GM12878 (cell line): Measurements from ENCODE around the gene ZFTA.

ENCODE experiments used
- BCL11A ChIP-seq: IDR thresholded peaks from 2 replicates; pipeline ENCODE4 v1.6.1; 2011; ENCODE audit warnings: low read depth, low read length
- BRCA1 ChIP-seq: IDR thresholded peaks from 2 replicates; pipeline ENCODE4 v1.6.1; 2011; ENCODE audit warnings: low read depth, low read length, improper control_type of control experiment
- EZH2 ChIP-seq: IDR thresholded peaks from 2 replicates; pipeline ENCODE4 v1.6.1; 2012; ENCODE audit warnings: low read depth, mild to moderate bottlenecking, control low read depth, inconsistent platforms, low read length, borderline replicate concordance; ENCODE audit not compliant: control insufficient read depth
- POLR2A ChIP-seq: IDR thresholded peaks from 2 replicates; pipeline ENCODE4 v1.6.1; 2011; ENCODE audit warnings: low read depth, mild to moderate bottlenecking, low read length
- RBBP5 ChIP-seq: fragments of 200-600 bp; sonication (generic); conservative IDR thresholded peaks from 2 replicates; pipeline ENCODE4 v1.6.1; 2016
- SP1 ChIP-seq: IDR thresholded peaks from one replicate; pipeline ENCODE4 v1.6.1; 2011; ENCODE audit warnings: low read depth, low read length
- ZNF384 ChIP-seq: IDR thresholded peaks from 2 replicates; pipeline ENCODE4 v1.6.1; 2012; ENCODE audit warnings: low read depth, mild to moderate bottlenecking, low read length, improper control_type of control experiment, borderline replicate concordance
- TF ChIP-seq, protein P1 (sequence below), 3 experiments: IDR thresholded peaks in 2 of 3; conservative IDR thresholded peaks in 1 of 3; 2 replicates each; pipeline ENCODE4 v1.5.1; 2011; ENCODE audit warnings: low read depth in 3 of 3, low read length in 3 of 3, mild to moderate bottlenecking in 3 of 3, control low read depth in 2 of 3, moderate library complexity in 2 of 3, inconsistent platforms in 1 of 3, mixed read lengths in 1 of 3; ENCODE audit not compliant: control insufficient read depth in 2 of 3, insufficient read depth in 1 of 3; ENCODE audit errors: extremely low read depth in 1 of 3
- TF ChIP-seq, protein P2 (sequence below): IDR thresholded peaks from 2 replicates; pipeline ENCODE4 v1.6.1; 2011; ENCODE audit warnings: mild to moderate bottlenecking, low read depth, low read length, moderate library complexity; ENCODE audit not compliant: insufficient replicate concordance

DNA sequence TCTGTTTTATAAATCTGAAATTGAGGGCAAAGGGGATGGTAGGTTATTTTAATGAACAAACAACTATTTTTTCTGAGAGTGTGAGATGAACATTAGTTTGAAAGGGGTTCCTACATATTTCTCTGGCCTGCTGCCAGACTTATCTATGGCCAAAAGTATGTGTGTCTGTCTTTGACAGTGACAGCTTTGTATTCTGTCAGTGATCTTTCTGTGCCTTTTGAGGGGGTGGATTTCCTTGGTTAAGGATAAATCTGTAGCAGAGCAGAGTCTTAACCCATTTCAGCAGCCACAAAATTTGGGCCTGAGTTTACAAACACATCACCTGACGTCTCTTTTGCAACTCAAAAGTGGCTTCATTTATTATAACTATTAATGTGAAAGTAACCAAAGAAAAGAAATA lies 30.9 kb downstream of the ZFTA start:
- TF ChIP-seq, protein P1, sequence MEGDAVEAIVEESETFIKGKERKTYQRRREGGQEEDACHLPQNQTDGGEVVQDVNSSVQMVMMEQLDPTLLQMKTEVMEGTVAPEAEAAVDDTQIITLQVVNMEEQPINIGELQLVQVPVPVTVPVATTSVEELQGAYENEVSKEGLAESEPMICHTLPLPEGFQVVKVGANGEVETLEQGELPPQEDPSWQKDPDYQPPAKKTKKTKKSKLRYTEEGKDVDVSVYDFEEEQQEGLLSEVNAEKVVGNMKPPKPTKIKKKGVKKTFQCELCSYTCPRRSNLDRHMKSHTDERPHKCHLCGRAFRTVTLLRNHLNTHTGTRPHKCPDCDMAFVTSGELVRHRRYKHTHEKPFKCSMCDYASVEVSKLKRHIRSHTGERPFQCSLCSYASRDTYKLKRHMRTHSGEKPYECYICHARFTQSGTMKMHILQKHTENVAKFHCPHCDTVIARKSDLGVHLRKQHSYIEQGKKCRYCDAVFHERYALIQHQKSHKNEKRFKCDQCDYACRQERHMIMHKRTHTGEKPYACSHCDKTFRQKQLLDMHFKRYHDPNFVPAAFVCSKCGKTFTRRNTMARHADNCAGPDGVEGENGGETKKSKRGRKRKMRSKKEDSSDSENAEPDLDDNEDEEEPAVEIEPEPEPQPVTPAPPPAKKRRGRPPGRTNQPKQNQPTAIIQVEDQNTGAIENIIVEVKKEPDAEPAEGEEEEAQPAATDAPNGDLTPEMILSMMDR (IDR thresholded peaks at IDR 0.05 in 2 of 3, conservative IDR thresholded peaks at IDR 0.05 in 1 of 3; ENCODE audit: control insufficient read depth in 2 of 3, extremely low read depth in 1 of 3, insufficient read depth in 1 of 3, low read depth in 3 of 3, low read length in 3 of 3) = no peak
- TF ChIP-seq BCL11A (no peak), BRCA1 (no peak), ZNF384 (no peak), POLR2A (no peak), EZH2 (no peak), RBBP5 (no peak), SP1 (no peak)
- TF ChIP-seq, protein P2, sequence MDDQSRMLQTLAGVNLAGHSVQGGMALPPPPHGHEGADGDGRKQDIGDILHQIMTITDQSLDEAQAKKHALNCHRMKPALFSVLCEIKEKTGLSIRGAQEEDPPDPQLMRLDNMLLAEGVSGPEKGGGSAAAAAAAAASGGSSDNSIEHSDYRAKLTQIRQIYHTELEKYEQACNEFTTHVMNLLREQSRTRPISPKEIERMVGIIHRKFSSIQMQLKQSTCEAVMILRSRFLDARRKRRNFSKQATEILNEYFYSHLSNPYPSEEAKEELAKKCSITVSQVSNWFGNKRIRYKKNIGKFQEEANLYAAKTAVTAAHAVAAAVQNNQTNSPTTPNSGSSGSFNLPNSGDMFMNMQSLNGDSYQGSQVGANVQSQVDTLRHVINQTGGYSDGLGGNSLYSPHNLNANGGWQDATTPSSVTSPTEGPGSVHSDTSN = no peak
